Trophoblast cell (in vitro differentiated cells and primary cell): Measurements from ENCODE around the gene ZNF593.

ENCODE experiments used
- DNase-seq, 2 donors: peaks; one replicate each; pipeline ENCODE4 v3.0.0-alpha.2; 2016
- H2AFZ ChIP-seq: 2 replicates; pipeline ENCODE4 v1.6.1; 2013; ENCODE audit warnings: low read length, moderate library complexity, mild to moderate bottlenecking; ENCODE audit not compliant: insufficient read depth, poor library complexity
- H2AK5ac ChIP-seq: 2 replicates; pipeline ENCODE4 v1.6.1; 2013; ENCODE audit warnings: mild to moderate bottlenecking, low read length
- H2BK120ac ChIP-seq: 2 replicates; pipeline ENCODE4 v1.6.1; 2013; ENCODE audit warnings: low read length, mild to moderate bottlenecking, moderate library complexity; ENCODE audit not compliant: insufficient read depth, poor library complexity
- H2BK12ac ChIP-seq: 2 replicates; pipeline ENCODE4 v1.6.1; 2013; ENCODE audit warnings: mild to moderate bottlenecking, low read length, moderate library complexity
- H2BK5ac ChIP-seq: 2 replicates; pipeline ENCODE4 v1.6.1; 2013; ENCODE audit warnings: low read length, low read depth, moderate library complexity, mild to moderate bottlenecking; ENCODE audit not compliant: poor library complexity
- H3K14ac ChIP-seq: 2 replicates; pipeline ENCODE4 v1.6.1; 2013; ENCODE audit warnings: mild to moderate bottlenecking, low read length
- H3K18ac ChIP-seq: 2 replicates; pipeline ENCODE4 v1.6.1; 2013; ENCODE audit warnings: mild to moderate bottlenecking, low read length
- H3K23ac ChIP-seq: 2 replicates; pipeline ENCODE4 v1.6.1; 2013; ENCODE audit warnings: low read length
- H3K27ac ChIP-seq: 2 replicates; pipeline ENCODE4 v1.5.1; 2013; ENCODE audit warnings: low read depth, mild to moderate bottlenecking, inconsistent platforms, low read length, moderate library complexity
- H3K27me3 ChIP-seq: 2 replicates; pipeline ENCODE4 v1.6.1; 2013; ENCODE audit warnings: inconsistent platforms, mild to moderate bottlenecking, low read length, moderate library complexity; ENCODE audit not compliant: insufficient read depth
- H3K36me3 ChIP-seq, 2 experiments: 1 replicate in 1 of 2; 2 replicates in 1 of 2; pipeline ENCODE4 v1.6.1; 2013; ENCODE audit warnings: low read length in 2 of 2, mild to moderate bottlenecking in 2 of 2, moderate library complexity in 1 of 2; ENCODE audit not compliant: insufficient read depth in 2 of 2, control insufficient read depth in 1 of 2
- H3K4ac ChIP-seq: 2 replicates; pipeline ENCODE4 v1.6.1; 2013; ENCODE audit warnings: low read depth, mild to moderate bottlenecking, low read length, moderate library complexity
- H3K4me1 ChIP-seq, 2 experiments: 1 replicate in 1 of 2; 2 replicates in 1 of 2; pipeline ENCODE4 v1.6.1; 2013; ENCODE audit warnings: low read length in 2 of 2, mild to moderate bottlenecking in 2 of 2, moderate library complexity in 1 of 2; ENCODE audit not compliant: insufficient read depth in 2 of 2, control insufficient read depth in 1 of 2
- H3K4me2 ChIP-seq: 2 replicates; pipeline ENCODE4 v1.6.1; 2013; ENCODE audit warnings: inconsistent platforms, mild to moderate bottlenecking, low read length, moderate library complexity
- H3K4me3 ChIP-seq: 2 replicates; pipeline ENCODE4 v1.5.1; 2013; ENCODE audit warnings: mild to moderate bottlenecking, low read depth, low read length, inconsistent platforms
- H3K79me1 ChIP-seq: one replicate; pipeline ENCODE4 v1.6.1; 2013; ENCODE audit warnings: low read length
- H3K79me2 ChIP-seq: 2 replicates; pipeline ENCODE4 v1.6.1; 2013; ENCODE audit warnings: low read length, mild to moderate bottlenecking; ENCODE audit not compliant: control insufficient read depth, insufficient read depth, poor library complexity
- H3K9ac ChIP-seq: 2 replicates; pipeline ENCODE4 v1.6.1; 2013; ENCODE audit warnings: mild to moderate bottlenecking, low read length
- H3K9me3 ChIP-seq: 2 replicates; pipeline ENCODE4 v1.6.1; 2013; ENCODE audit warnings: low read depth, mild to moderate bottlenecking, control low read depth, inconsistent platforms, low read length; ENCODE audit not compliant: insufficient read depth
- H4K12ac ChIP-seq: 2 replicates; pipeline ENCODE4 v1.6.1; 2013; ENCODE audit warnings: low read depth, mild to moderate bottlenecking, low read length, moderate library complexity
- H4K8ac ChIP-seq: 2 replicates; pipeline ENCODE4 v1.6.1; 2013; ENCODE audit warnings: low read depth, mild to moderate bottlenecking, low read length, moderate library complexity
- H4K91ac ChIP-seq: one replicate; pipeline ENCODE4 v1.6.1; 2013; ENCODE audit warnings: low read depth, mild to moderate bottlenecking, low read length, moderate library complexity
- WGBS: extraction: QIAGEN DNeasy Blood & Tissue Kit; methylation state at CpG from one replicate; pipeline ENCODE4 v1.1.7; 2013; ENCODE audit warnings: missing lambda C conversion rate; ENCODE audit not compliant: insufficient read length, insufficient coverage; ENCODE audit errors: extremely low coverage; 5-methylcytosine and 5-hydroxymethylcytosine counted together

Gene ZNF593

DNA sequence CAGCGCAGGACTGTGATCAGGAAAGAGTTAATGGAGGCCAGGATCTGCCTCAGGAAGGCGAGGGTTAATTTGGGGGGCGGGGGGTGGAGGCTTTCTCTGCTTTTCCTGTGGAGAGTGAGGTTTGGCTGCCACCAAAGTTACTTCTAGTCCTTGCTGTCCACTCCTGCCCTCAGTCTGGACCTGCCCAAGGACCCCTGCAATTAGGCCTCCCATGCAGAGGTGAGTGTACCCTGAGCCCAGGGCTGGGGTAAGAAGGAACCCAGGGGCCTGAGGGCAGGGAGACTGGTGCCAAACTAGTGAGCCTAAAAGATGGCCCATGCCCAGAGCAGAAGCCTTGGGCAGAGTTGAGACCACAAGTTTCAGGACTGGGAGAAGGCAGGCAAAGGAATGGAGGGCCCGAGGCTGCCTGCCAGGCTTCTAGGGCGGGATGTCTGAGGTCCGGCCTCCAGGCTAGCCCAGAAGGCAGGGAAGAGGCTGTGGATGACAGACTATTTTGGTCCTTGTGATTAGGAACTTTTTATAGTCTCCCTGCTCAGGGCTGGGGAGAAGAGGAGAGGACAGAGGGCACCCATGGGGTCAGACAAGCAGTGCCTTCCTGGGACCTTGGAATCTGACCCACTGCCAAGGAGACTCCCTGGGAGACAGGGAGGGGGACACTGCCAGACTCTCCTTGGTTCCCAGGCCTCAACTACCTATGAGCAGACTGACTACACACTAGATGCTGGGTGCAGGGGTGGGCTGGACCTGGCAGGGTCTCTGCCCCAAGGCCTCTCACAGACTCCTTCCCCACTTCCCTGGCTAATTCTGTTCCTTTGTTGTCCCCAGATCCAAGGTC lies 10.6 kb upstream of the ZNF593 start, which contains the start of gene FAM110D:
TSS of gene FAM110D (plus strand) at position 172 of the 835 bp plus-strand sequence. CDS start 2,213 bp downstream, outside the sequence.
- H3K23ac ChIP-seq: no peak within 1 kb of the TSS
- no peak within 1 kb of the TSS for H3K4me3 ChIP-seq
- peaks cover 18% of the 10 kb centered on the region for H3K27me3 ChIP-seq
- H3K14ac ChIP-seq: peak within 1 kb of the TSS; percentile 56
- H4K12ac ChIP-seq: no peak within 1 kb of the TSS
- no peak for DNase-seq
- H2BK12ac ChIP-seq: peak within 1 kb of the TSS; percentile 91
- H3K9me3 ChIP-seq: peaks cover 2% of the 10 kb centered on the region
- peak within 1 kb of the TSS; percentile 44 for H2AK5ac ChIP-seq
- H3K4ac ChIP-seq: no peak within 1 kb of the TSS
- peak within 1 kb of the TSS; percentile 48 for H2BK120ac ChIP-seq
- H2AFZ ChIP-seq: peak within 1 kb of the TSS; percentile 11
- peak within 1 kb of the TSS; percentile 49 for H4K8ac ChIP-seq
- peaks cover 40 to 55% of the 10 kb centered on the region in 2 experiments for H3K4me1 ChIP-seq
- H3K9ac ChIP-seq: no peak within 1 kb of the TSS
- H2BK5ac ChIP-seq: peak within 1 kb of the TSS; percentile 42
- peak within 1 kb of the TSS; percentile 25 for H3K18ac ChIP-seq
- peaks cover 15% of the 10 kb centered on the region for H3K79me1 ChIP-seq
- no CpG with 5 or more reads among the region's 6 CpGs for WGBS
- peak within 1 kb of the TSS; percentile 72 for H4K91ac ChIP-seq
- no peak within 1 kb of the TSS for H3K27ac ChIP-seq
- peaks cover 3% of the 10 kb centered on the region for H3K79me2 ChIP-seq
- H3K36me3 ChIP-seq: no peaks in the 10 kb centered on the region
- peak within 1 kb of the TSS; percentile 55 for H3K4me2 ChIP-seq

DNA sequence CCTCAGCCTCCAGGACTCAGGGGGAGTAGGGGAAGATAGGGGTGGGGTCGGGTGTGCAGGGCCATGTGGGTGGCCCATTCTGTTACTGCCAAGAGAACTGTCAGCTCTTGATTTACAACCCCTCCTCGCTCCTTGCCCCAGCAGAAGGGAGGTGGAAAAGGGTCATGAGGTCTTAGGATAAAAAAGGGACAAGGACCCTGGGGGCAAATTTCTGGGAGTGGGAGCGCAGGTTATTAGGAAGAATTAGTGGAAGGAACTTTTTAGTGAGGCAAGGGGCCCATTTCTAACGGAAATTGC lies 10.0 kb upstream of the ZNF593 start:
- no peak overlapping the region for H3K14ac ChIP-seq

DNA sequence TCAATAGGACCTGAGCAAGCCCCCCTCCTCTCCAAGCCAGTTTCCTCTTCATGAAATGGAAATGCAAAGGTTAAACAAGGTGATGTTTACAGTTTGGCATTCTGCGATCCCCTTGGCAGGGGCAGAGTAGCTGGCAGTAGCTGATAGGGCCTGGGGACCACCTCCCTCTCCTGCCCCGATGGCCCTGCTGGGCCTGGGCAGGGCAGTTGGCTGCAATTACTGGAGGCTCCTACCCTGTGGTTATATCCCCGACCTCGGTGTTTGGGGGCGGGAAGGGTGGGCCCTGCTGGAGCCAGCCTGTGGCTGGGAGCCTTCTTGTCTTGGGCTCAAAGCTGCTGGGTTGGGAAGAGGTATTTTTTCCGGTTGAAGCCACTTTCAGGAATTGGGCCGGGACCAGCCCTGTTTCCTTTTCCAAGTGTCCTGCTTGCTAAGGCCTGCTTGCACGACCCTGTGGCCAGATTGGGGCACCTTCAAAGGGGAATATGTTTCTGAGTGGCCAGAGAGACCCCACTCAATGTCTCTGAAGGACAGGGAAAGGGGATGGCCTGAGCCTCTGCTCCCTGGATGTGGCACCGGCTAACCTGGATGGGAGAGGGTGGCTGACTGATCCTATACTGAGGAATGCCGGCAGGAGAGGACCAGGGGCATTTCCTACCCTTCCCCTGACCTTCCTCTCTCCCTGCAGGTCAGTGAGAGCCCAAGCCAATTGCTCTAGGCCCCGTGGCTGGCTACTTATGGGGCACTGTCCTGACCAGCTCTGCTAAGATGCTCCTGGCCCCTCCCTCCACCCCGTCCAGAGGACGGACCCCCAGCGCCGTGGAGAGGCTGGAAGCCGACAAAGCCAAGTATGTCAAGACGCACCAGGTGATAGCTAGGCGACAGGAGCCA lies 8.9 kb upstream of the ZNF593 start:
- WGBS: no CpG with 5 or more reads among the region's 18 CpGs
- no peak overlapping the region for H3K27ac ChIP-seq
- H2BK12ac ChIP-seq: peak overlapping the region; percentile 42
- H2BK5ac ChIP-seq: no peak overlapping the region
- H2BK120ac ChIP-seq: no peak overlapping the region
- H3K79me2 ChIP-seq: peaks cover 5% of the 10 kb centered on the region
- peak overlapping the region; percentile 30 for H3K14ac ChIP-seq
- H3K9ac ChIP-seq: no peak overlapping the region
- peaks cover 2% of the 10 kb centered on the region for H3K9me3 ChIP-seq
- H2AFZ ChIP-seq: peak overlapping the region; percentile 50
- no peak overlapping the region for H3K23ac ChIP-seq
- H3K18ac ChIP-seq: peak overlapping the region; percentile 62
- H3K27me3 ChIP-seq: peaks cover 18% of the 10 kb centered on the region
- H2AK5ac ChIP-seq: peak overlapping the region; percentile 20
- H3K79me1 ChIP-seq: peaks cover 18% of the 10 kb centered on the region
- peak overlapping the region; percentile 90 for H3K4me2 ChIP-seq
- no peak overlapping the region for H3K4ac ChIP-seq
- DNase-seq: no peak
- H3K4me3 ChIP-seq: peak overlapping the region; percentile 59
- no peaks in the 10 kb centered on the region for H3K36me3 ChIP-seq
- H4K12ac ChIP-seq: peak overlapping the region; percentile 61
- no peak overlapping the region for H4K91ac ChIP-seq
- H3K4me1 ChIP-seq: peaks cover 39 to 50% of the 10 kb centered on the region in 2 experiments
- peak overlapping the region; percentile 67 for H4K8ac ChIP-seq

More for the DNA sequence above, 10.0 kb upstream of the ZNF593 start:
- no peak overlapping the region for H3K4ac ChIP-seq
- H3K4me1 ChIP-seq: peaks cover 44 to 59% of the 10 kb centered on the region in 2 experiments
- no peak overlapping the region for H3K27ac ChIP-seq
- H3K79me1 ChIP-seq: peaks cover 18% of the 10 kb centered on the region
- no peak overlapping the region for H2AFZ ChIP-seq
- no peak overlapping the region for H2BK12ac ChIP-seq
- no peak overlapping the region for H3K23ac ChIP-seq
- no peak overlapping the region for H4K91ac ChIP-seq
- no CpG with 5 or more reads among the region's 4 CpGs for WGBS
- H4K12ac ChIP-seq: no peak overlapping the region
- H2AK5ac ChIP-seq: no peak overlapping the region
- no peaks in the 10 kb centered on the region for H3K36me3 ChIP-seq
- H3K27me3 ChIP-seq: peaks cover 18% of the 10 kb centered on the region
- no peak overlapping the region for H4K8ac ChIP-seq
- peaks cover 5% of the 10 kb centered on the region for H3K79me2 ChIP-seq
- peaks cover 2% of the 10 kb centered on the region for H3K9me3 ChIP-seq
- no peak for DNase-seq
- peak overlapping the region; percentile 55 for H3K4me2 ChIP-seq
- H2BK120ac ChIP-seq: no peak overlapping the region
- no peak overlapping the region for H3K4me3 ChIP-seq
- H3K18ac ChIP-seq: no peak overlapping the region
- no peak overlapping the region for H2BK5ac ChIP-seq
- H3K9ac ChIP-seq: no peak overlapping the region

DNA sequence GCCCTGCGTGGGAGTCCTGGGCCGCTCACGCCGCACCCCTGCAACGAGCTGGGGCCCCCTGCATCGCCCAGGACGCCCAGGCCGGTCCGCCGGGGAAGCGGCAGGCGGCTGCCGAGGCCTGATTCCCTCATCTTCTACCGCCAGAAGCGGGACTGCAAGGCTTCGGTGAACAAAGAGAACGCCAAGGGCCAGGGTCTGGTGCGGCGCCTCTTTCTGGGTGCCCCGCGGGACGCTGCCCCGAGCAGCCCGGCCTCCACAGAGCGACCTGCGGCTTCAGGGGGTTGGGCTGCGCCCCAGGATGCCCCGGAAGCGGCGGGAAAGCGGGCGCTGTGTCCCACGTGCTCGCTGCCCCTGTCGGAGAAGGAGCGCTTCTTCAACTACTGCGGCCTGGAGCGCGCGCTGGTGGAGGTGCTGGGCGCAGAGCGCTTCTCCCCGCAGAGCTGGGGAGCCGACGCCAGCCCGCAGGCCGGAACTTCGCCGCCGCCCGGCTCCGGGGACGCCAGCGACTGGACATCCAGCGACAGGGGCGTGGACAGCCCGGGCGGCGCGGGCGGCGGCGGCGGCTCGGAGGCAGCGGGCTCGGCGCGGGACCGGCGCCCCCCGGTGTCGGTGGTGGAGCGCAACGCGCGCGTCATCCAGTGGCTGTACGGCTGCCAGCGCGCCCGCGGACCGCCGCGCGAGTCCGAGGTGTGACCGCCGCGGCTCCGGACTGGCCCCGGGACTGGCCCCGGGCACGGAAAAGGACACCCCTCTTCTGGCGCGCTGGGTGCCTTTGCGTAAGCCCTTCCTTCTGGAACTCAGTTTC lies 8.1 kb upstream of the ZNF593 start:
- Histone ChIP-seq H4K91ac (peak overlapping the region; percentile 50), H2BK120ac (peak overlapping the region; percentile 28), H3K79me2 (peaks cover 5% of the 10 kb centered on the region), H3K79me1 (peaks cover 15% of the 10 kb centered on the region), H2BK5ac (no peak overlapping the region), H3K9me3 (peaks cover 2% of the 10 kb centered on the region), H3K9ac (no peak overlapping the region), H4K12ac (peak overlapping the region; percentile 61), H3K23ac (no peak overlapping the region), H3K27ac (no peak overlapping the region), H3K4me2 (peak overlapping the region; percentile 90), H2BK12ac (peak overlapping the region; percentile 42), H3K4ac (no peak overlapping the region), H3K14ac (peak overlapping the region; percentile 30), H3K18ac (peak overlapping the region; percentile 62), H3K4me3 (peak overlapping the region; percentile 59), H3K36me3 (no peaks in the 10 kb centered on the region), H4K8ac (peak overlapping the region; percentile 67), H3K4me1 (peaks cover 31 to 42% of the 10 kb centered on the region in 2 experiments), H2AFZ (peak overlapping the region; percentile 50), H2AK5ac (peak overlapping the region; percentile 20), H3K27me3 (peaks cover 18% of the 10 kb centered on the region)
- DNase-seq: peak; percentile 28 to 69
- WGBS: no CpG with 5 or more reads among the region's 98 CpGs
